Caki2 (cell line): ENCODE results near the gene HERC4. TPM values are rescaled to one million over a fixed set of nuclear protein-coding genes. Genes with fewer than 3 reads are reported as not detected.

Source experiments
- total RNA-seq: library from RNA; depleted of rRNA; stranded (reverse); fragments of >200 nt; shearing (Covaris generic); gene quantifications from 2 replicates; pipeline ENCODE4 v1.2.3, GENCODE V29; 2014; ENCODE audit warnings: low replicate concordance; rRNA removed

Gene HERC4
- total RNA-seq, 1 experiment from 2014 or later = 10.4 TPM

Other genes starting within 250 kb of the HERC4 start
- 0.17 and 5.5 TPM in 2 replicates for gene DNAJC12, start 237.1 kb downstream of the HERC4 start, total RNA-seq
- gene SIRT1, start 190.6 kb downstream of the HERC4 start, total RNA-seq = 6.6 and 7.7 TPM in 2 replicates
- 0.64 TPM in 1 of 2 replicates, not detected in the other for gene MYPN, start 34.2 kb upstream of the HERC4 start, total RNA-seq
- not detected in 2 replicates for gene ATOH7, start 156.8 kb upstream of the HERC4 start, total RNA-seq